Endothelial cell of umbilical vein (primary cell): ENCODE data around the gene CCM2. TPM values are rescaled to one million over a fixed set of nuclear protein-coding genes. Genes with fewer than 3 reads are reported as not detected.
A peak's percentile ranks its signal among the peaks of the same experiment; 100 is the strongest.

ENCODE experiments used
- polyA plus RNA-seq, 4 experiments: library from polyadenylated mRNA; depleted of rRNA in 3 of 4; stranded (reverse) in 3 of 4; unstranded in 1 of 4; fragments of >200 nt; gene quantifications; 2 replicates each; pipeline versions ENCODE4 v1.2.1 to v1.2.3, GENCODE V29; 2011 to 2012; ENCODE audit warnings: missing spikeins in 1 of 4
- small RNA-seq: library from RNA; depleted of rRNA; stranded (forward); fragments of <200 nt; gene quantifications from one replicate; pipeline ENCODE3, GENCODE V24; 2012; ENCODE audit warnings: low replicate concordance, low read depth; ENCODE audit not compliant: insufficient read depth, insufficient read length
- total RNA-seq: library from RNA; stranded (reverse); gene quantifications from 2 replicates; pipeline ENCODE4 v1.2.3, GENCODE V29; 2021

Gene CCM2
- total and polyA plus RNA-seq, 2 donors (not counting 3 experiments of a cell fraction or from before 2014, with no cell fraction given), result 66.1 to 70.4 TPM

Small RNA genes within 50 kb of the gene (small RNA-seq; reads per million reads assigned to genes)
- gene SNORA5A, result 4.4 reads per million, percentile 32 among the genes with 10 or more reads in this experiment
- gene SNORA5B, result not detected
- gene SNORA5C, result 8.1 reads per million, percentile 54 among the genes with 10 or more reads in this experiment

Other genes with a start within 250 kb of the CCM2 start
- 2,542 and 2,602 TPM in 2 replicates for gene PPIA, start 203.5 kb upstream of the CCM2 start, total RNA-seq
- 4,328 and 5,159 TPM in 2 replicates for gene PPIA, start 203.5 kb upstream of the CCM2 start, polyA plus RNA-seq
- 226 and 232 TPM in 2 replicates for gene H2AZ2, start 152.1 kb upstream of the CCM2 start, total RNA-seq
- 192 and 225 TPM in 2 replicates for gene H2AZ2, start 152.1 kb upstream of the CCM2 start, polyA plus RNA-seq
- 25.0 and 25.5 TPM in 2 replicates for gene PURB, start 114.7 kb upstream of the CCM2 start, total RNA-seq
- 2.2 and 2.7 TPM in 2 replicates for gene PURB, start 114.7 kb upstream of the CCM2 start, polyA plus RNA-seq
- gene MYO1G, start 21.2 kb upstream of the CCM2 start, total RNA-seq, result 0.11 and 0.12 TPM in 2 replicates
- 0.06 TPM in 1 of 2 replicates, not detected in the other for gene MYO1G, start 21.2 kb upstream of the CCM2 start, polyA plus RNA-seq
- gene NACAD, start 88.8 kb downstream of the CCM2 start, total RNA-seq, result 4.3 and 6.6 TPM in 2 replicates
- gene NACAD, start 88.8 kb downstream of the CCM2 start, polyA plus RNA-seq, result 1.4 and 1.5 TPM in 2 replicates
- gene TBRG4, start 111.5 kb downstream of the CCM2 start, total RNA-seq, result 56.7 and 63.4 TPM in 2 replicates
- gene TBRG4, start 111.5 kb downstream of the CCM2 start, polyA plus RNA-seq, result 43.7 and 44.5 TPM in 2 replicates
- gene RAMP3, start 157.6 kb downstream of the CCM2 start, total RNA-seq, result not detected in 2 replicates
- not detected in 2 replicates for gene RAMP3, start 157.6 kb downstream of the CCM2 start, polyA plus RNA-seq